Glutamatergic neuron (in vitro differentiated cells): ENCODE results near the gene EPHB6. TPM values are rescaled to one million over a fixed set of nuclear protein-coding genes. Genes with fewer than 3 reads are reported as not detected.

Source experiments
- DNase-seq: peaks from one replicate; pipeline ENCODE4 v3.0.0; 2022
- H3K27ac Mint-ChIP-seq: one replicate; pipeline ENCODE4 v1.8.0; 2020; ENCODE audit warnings: mild to moderate bottlenecking, mixed read lengths, inconsistent platforms; ENCODE audit not compliant: unreplicated experiment
- H3K27me3 Mint-ChIP-seq: one replicate; pipeline ENCODE4 v1.8.0; 2020; ENCODE audit warnings: mild to moderate bottlenecking, moderate library complexity, mixed read lengths, inconsistent platforms; ENCODE audit not compliant: unreplicated experiment
- H3K36me3 Mint-ChIP-seq: one replicate; pipeline ENCODE4 v1.8.0; 2020; ENCODE audit warnings: mild to moderate bottlenecking, mixed read lengths, inconsistent platforms; ENCODE audit not compliant: unreplicated experiment
- H3K4me1 Mint-ChIP-seq: one replicate; pipeline ENCODE4 v1.8.0; 2020; ENCODE audit warnings: mild to moderate bottlenecking, low read depth, mixed read lengths, inconsistent platforms; ENCODE audit not compliant: unreplicated experiment
- H3K4me3 Mint-ChIP-seq: one replicate; pipeline ENCODE4 v1.8.0; 2020; ENCODE audit warnings: mild to moderate bottlenecking, mixed read lengths, inconsistent platforms; ENCODE audit not compliant: unreplicated experiment
- H3K9me3 Mint-ChIP-seq: one replicate; pipeline ENCODE4 v1.8.0; 2020; ENCODE audit warnings: mild to moderate bottlenecking, moderate library complexity, mixed read lengths, inconsistent platforms; ENCODE audit not compliant: unreplicated experiment
- CTCF ChIP-seq: fragments of 200-600 bp; sonication (generic); IDR thresholded peaks from one replicate; pipeline ENCODE4 v1.5.0; 2021; ENCODE audit not compliant: partially characterized antibody, unreplicated experiment
- total RNA-seq: library from RNA; stranded (reverse); fragmentation: NEBNext Ultra II Directional; extraction: Animal tissue kit (Norgen Biotek cat#: 25700); gene quantifications from one replicate; pipeline ENCODE4 v1.2.1, GENCODE V29; 2021; ENCODE audit not compliant: unreplicated experiment

The EPHB6 gene
- total RNA-seq, 1 donor from 2014 or later: 21.4 TPM

GRCh38 chr7:142916508-142916907, 61.6 kb downstream of the EPHB6 start:
- DNase-seq: no peak
- TF ChIP-seq CTCF: no peak

GRCh38 chr7:142917447-142917846, 62.6 kb downstream of the EPHB6 start:
- Mint-ChIP-seq H3K27ac (no peak overlapping the region), H3K4me3 (no peak overlapping the region), H3K9me3 (no peaks in the 10 kb centered on the region), H3K4me1 (no peaks in the 10 kb centered on the region), H3K36me3 (no peaks in the 10 kb centered on the region), H3K27me3 (no peaks in the 10 kb centered on the region)
- DNase-seq: no peak
- TF ChIP-seq CTCF: no peak

More at GRCh38 chr7:142916508-142916907, 61.6 kb downstream of the EPHB6 start:
- Mint-ChIP-seq H3K4me3 (no peak overlapping the region), H3K9me3 (no peaks in the 10 kb centered on the region), H3K36me3 (no peaks in the 10 kb centered on the region), H3K4me1 (no peaks in the 10 kb centered on the region), H3K27me3 (peaks cover 2% of the 10 kb centered on the region), H3K27ac (no peak overlapping the region)

- Mint-ChIP-seq H3K9me3 (no peaks in the 10 kb centered on the region), H3K36me3 (no peaks in the 10 kb centered on the region), H3K4me3 (no peak overlapping the region), H3K27ac (no peak overlapping the region), H3K4me1 (no peaks in the 10 kb centered on the region), H3K27me3 (no peaks in the 10 kb centered on the region)
- TF ChIP-seq CTCF: no peak
- no peak for DNase-seq
These were observed 64.0 kb downstream of the EPHB6 start for GRCh38 chr7:142918901-142919300.

- DNase-seq: no peak
- Mint-ChIP-seq H3K4me1 (no peaks in the 10 kb centered on the region), H3K27me3 (no peaks in the 10 kb centered on the region), H3K27ac (no peak overlapping the region), H3K4me3 (no peak overlapping the region), H3K36me3 (no peaks in the 10 kb centered on the region), H3K9me3 (no peaks in the 10 kb centered on the region)
- TF ChIP-seq CTCF: no peak
These were observed 64.8 kb downstream of the EPHB6 start for GRCh38 chr7:142919656-142920055.

Other genes starting within 250 kb of the EPHB6 start
- gene PRSS1, start 105.6 kb upstream of the EPHB6 start, total RNA-seq: not detected
- not detected for gene PRSS2, start 84.1 kb upstream of the EPHB6 start, total RNA-seq
- 0.27 TPM for gene TRPV6, start 30.7 kb downstream of the EPHB6 start, total RNA-seq
- gene TRPV5, start 78.7 kb downstream of the EPHB6 start, total RNA-seq: 0.15 TPM
- gene LLCFC1, start 84.4 kb downstream of the EPHB6 start, total RNA-seq: not detected
- gene KEL, start 107.3 kb downstream of the EPHB6 start, total RNA-seq: 0.64 TPM
- gene OR9A2, start 172.1 kb downstream of the EPHB6 start, total RNA-seq: not detected
- not detected for gene OR6V1, start 197.3 kb downstream of the EPHB6 start, total RNA-seq